HG02610 (cell line): Measurements from ENCODE around the gene TMEM168.
"Not testable (repeated sequence)": the region's sequence is repeated elsewhere in the genome, so short reads cannot be mapped to it uniquely, and the experiment has no call there.

Source experiments
- ATAC-seq: cut with Tn5 transposase; IDR thresholded peaks from one replicate; pipeline ENCODE4 v1.9.1; 2021; ENCODE audit warnings: mild to moderate bottlenecking, moderate library complexity; ENCODE audit not compliant: unreplicated experiment

Gene TMEM168

GRCh38 chr7:112782498-112782897 lies 7.7 kb downstream of the TMEM168 start:
- ATAC-seq, result peak; percentile 99

GRCh38 chr7:112781558-112781957 lies 8.6 kb downstream of the TMEM168 start:
- ATAC-seq, result no peak

- ATAC-seq, result no peak
Observed at GRCh38 chr7:112781110-112781509, 9.1 kb downstream of the TMEM168 start.

GRCh38 chr7:112779667-112780066 lies 10.5 kb downstream of the TMEM168 start:
- no peak for ATAC-seq

GRCh38 chr7:112777406-112777805 lies 12.8 kb downstream of the TMEM168 start:
- no peak for ATAC-seq

GRCh38 chr7:112771166-112771565 lies 19.0 kb downstream of the TMEM168 start:
- no peak for ATAC-seq

GRCh38 chr7:112770051-112770450 lies 20.1 kb downstream of the TMEM168 start:
- no peak for ATAC-seq

GRCh38 chr7:112765105-112765504 lies 25.1 kb downstream of the TMEM168 start:
- ATAC-seq, result no peak

- ATAC-seq, result no peak
Observed at GRCh38 chr7:112763996-112764395, 26.2 kb downstream of the TMEM168 start.

GRCh38 chr7:112763298-112763697 lies 26.9 kb downstream of the TMEM168 start:
- ATAC-seq, result no peak

GRCh38 chr7:112759905-112760304 lies 30.3 kb downstream of the TMEM168 start:
- no peak for ATAC-seq

- peak; percentile 36 for ATAC-seq
Observed at GRCh38 chr7:112757337-112757736, 32.9 kb downstream of the TMEM168 start.

GRCh38 chr7:112753298-112753697 lies 36.9 kb downstream of the TMEM168 start:
- ATAC-seq, result no peak

- no peak for ATAC-seq
Observed at GRCh38 chr7:112752576-112752975, 37.6 kb downstream of the TMEM168 start.

GRCh38 chr7:112749775-112750174 lies 40.4 kb downstream of the TMEM168 start:
- ATAC-seq, result no peak

GRCh38 chr7:112748381-112748780 lies 41.8 kb downstream of the TMEM168 start:
- no peak for ATAC-seq

GRCh38 chr7:112745635-112746034 lies 44.6 kb downstream of the TMEM168 start:
- no peak for ATAC-seq

- ATAC-seq, result no peak
Observed at GRCh38 chr7:112744818-112745217, 45.4 kb downstream of the TMEM168 start.

- no peak for ATAC-seq
Observed at GRCh38 chr7:112743811-112744210, 46.4 kb downstream of the TMEM168 start.

GRCh38 chr7:112740667-112741066 lies 49.5 kb downstream of the TMEM168 start:
- no peak for ATAC-seq

- no peak for ATAC-seq
Observed at GRCh38 chr7:112739436-112740180, 50.6 kb downstream of the TMEM168 start.

GRCh38 chr7:112735261-112735660 lies 54.9 kb downstream of the TMEM168 start:
- no peak for ATAC-seq

GRCh38 chr7:112731324-112731723 lies 58.9 kb downstream of the TMEM168 start:
- not testable (repeated sequence) for ATAC-seq
